ENCODE measurements around the gene RAPGEF2.

DNA sequence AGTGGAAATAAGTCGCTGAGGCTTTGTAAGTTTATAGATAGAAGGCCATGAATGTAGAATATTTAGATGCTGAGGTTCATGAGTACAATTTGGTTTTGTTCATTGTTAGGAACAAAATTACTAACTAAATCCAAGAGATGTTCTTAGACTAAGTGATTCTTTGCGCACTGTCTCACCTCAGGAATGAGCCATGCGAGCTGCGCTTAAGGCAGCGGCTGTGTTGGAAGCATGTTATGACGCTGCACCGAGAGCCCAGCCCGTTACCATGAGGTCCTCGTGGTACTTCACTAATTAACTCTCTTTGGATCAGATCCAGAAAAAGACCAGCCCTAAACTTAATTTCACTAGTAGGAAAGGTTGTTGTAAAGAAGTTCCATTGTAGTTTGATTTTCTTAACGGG lies 166.2 kb downstream of the RAPGEF2 start:
- TF ChIP-seq, protein P1, sequence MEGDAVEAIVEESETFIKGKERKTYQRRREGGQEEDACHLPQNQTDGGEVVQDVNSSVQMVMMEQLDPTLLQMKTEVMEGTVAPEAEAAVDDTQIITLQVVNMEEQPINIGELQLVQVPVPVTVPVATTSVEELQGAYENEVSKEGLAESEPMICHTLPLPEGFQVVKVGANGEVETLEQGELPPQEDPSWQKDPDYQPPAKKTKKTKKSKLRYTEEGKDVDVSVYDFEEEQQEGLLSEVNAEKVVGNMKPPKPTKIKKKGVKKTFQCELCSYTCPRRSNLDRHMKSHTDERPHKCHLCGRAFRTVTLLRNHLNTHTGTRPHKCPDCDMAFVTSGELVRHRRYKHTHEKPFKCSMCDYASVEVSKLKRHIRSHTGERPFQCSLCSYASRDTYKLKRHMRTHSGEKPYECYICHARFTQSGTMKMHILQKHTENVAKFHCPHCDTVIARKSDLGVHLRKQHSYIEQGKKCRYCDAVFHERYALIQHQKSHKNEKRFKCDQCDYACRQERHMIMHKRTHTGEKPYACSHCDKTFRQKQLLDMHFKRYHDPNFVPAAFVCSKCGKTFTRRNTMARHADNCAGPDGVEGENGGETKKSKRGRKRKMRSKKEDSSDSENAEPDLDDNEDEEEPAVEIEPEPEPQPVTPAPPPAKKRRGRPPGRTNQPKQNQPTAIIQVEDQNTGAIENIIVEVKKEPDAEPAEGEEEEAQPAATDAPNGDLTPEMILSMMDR (conservative IDR thresholded peaks at IDR 0.05; ENCODE audit: low read depth, low read length) = no peak
- no peak for TF ChIP-seq EZH2phosphoT487 (IDR thresholded peaks at IDR 0.05; ENCODE audit: borderline replicate concordance, low read length)
